Spinal cord (tissue), 10 donors: ENCODE results near the gene VCL. TPM values are rescaled to one million over a fixed set of nuclear protein-coding genes. Genes with fewer than 3 reads are reported as not detected.

Source experiments
- DNase-seq, 6 donors: peaks; one replicate each; pipeline versions ENCODE4 v3.0.0 to v3.0.0-alpha.2; 2013 to 2015; ENCODE audit warnings: low spot score in 6 of 6, low read depth in 4 of 6
- H3K27ac ChIP-seq: one replicate; pipeline ENCODE4 v1.5.1; 2013; ENCODE audit warnings: low read depth, low read length, control low read depth
- H3K27me3 ChIP-seq: one replicate; pipeline ENCODE4 v1.6.1; 2013; ENCODE audit warnings: low read length; ENCODE audit not compliant: control insufficient read depth, insufficient read depth
- H3K36me3 ChIP-seq: one replicate; pipeline ENCODE4 v1.6.1; 2013; ENCODE audit warnings: low read length; ENCODE audit not compliant: control insufficient read depth, insufficient read depth
- H3K4me1 ChIP-seq: one replicate; pipeline ENCODE4 v1.6.1; 2013; ENCODE audit warnings: low read length; ENCODE audit not compliant: control insufficient read depth, insufficient read depth
- H3K4me3 ChIP-seq: one replicate; pipeline ENCODE4 v1.5.1; 2013; ENCODE audit warnings: low read depth, low read length, control low read depth
- H3K9me3 ChIP-seq: one replicate; pipeline ENCODE4 v1.6.1; 2013; ENCODE audit warnings: low read length; ENCODE audit not compliant: control insufficient read depth, insufficient read depth
- WGBS: methylation state at CpG from one replicate; pipeline ENCODE4 v1.1.5; 2013; ENCODE audit warnings: missing lambda C conversion rate; ENCODE audit not compliant: insufficient coverage; 5-methylcytosine and 5-hydroxymethylcytosine counted together
- polyA plus RNA-seq, 2 donors: library from polyadenylated mRNA; unstranded; fragments of 120-200 nt; gene quantifications; one replicate each; pipeline ENCODE4 v1.2.1, GENCODE V29; 2013; ENCODE audit not compliant: insufficient read length in 2 of 2
- total RNA-seq, 2 donors: library from RNA; depleted of rRNA in 1 of 2; stranded (reverse); fragments of 120-200 nt in 1 of 2; fragments of >200 nt in 1 of 2; gene quantifications; one replicate each; pipeline versions ENCODE4 v1.2.3 to v1.2.4, GENCODE V29; 2013 to 2014
- donor health status: healthy.

The VCL gene
- total and polyA plus RNA-seq, 4 donors, result 47.8 to 106 (median 63.5) TPM

DNA sequence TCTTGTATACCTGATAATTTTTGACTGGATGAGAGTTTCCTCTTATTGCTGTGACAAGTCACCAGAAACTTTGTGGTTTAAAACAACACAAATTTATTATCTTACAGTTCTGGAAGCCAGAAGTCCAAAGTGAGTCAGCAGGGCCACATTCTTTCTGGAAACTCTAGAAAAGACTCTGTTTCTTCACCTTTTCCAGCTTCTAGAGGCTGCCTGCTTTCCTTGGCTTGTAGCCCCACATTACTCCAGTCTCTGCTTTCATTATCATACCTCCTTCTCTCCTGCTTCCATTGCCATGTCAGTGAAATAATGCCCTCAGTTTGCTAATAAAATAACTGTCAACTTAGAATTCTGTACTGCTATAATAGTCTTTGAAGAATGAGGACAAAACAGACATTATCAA is 65.3 kb downstream of the VCL start:
- H3K27ac ChIP-seq, result no peak overlapping the region

DNA sequence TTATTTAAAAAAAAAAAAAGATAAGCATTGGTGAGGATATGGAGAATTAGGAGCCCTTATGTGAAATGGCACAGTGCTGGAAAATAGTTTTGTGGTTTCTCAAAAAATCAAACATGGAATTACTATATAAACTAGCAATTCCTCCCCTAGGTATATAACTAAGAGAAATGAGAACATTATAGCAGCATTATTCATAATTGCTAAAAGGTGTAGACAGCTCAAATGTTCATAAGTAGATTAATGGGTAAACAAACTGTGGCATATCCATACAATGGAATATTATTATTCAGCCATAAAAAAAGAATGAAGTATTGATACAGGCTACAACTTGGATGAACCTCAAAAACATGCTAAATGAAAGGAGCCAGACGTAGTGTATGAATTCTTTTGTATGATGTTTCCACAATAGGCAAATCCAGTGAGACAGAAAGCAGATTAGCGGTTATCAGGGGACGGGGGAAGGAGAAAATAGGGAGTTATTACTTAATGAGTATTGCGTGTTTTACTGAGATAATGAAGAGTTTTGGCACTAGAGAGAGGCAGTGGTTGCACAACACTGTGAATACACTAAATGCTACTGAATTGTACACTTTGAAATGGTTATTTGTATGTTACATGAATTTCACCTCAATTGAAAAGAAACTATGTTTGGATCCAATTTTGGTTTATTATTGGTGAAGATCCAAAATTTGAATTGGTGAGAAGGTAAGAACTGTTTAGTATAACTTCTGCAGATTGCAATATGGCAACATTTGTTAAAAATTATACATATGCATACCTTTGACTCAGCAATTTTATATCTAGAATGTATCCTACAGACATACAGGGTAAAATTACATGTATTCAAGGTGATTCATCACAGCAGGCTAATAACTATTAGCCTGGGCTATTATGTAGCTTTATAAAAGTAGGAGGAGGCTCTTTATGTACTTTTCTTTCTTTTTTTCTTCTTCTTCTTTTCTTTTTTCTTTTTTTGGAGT is 69.7 kb downstream of the VCL start:
- Histone ChIP-seq H3K27me3 (no peaks in the 10 kb centered on the region), H3K36me3 (peaks cover 2% of the 10 kb centered on the region), H3K4me3 (no peak overlapping the region), H3K4me1 (no peaks in the 10 kb centered on the region), H3K9me3 (no peaks in the 10 kb centered on the region), H3K27ac (no peak overlapping the region)
- peak in 1 of 6 donors; percentile 79 for DNase-seq
- WGBS, result 78% methylated on average over 4 of the region's 4 CpGs

More for the DNA sequence above, 65.3 kb downstream of the VCL start:
- no peaks in the 10 kb centered on the region for H3K27me3 ChIP-seq
- H3K4me1 ChIP-seq, result no peaks in the 10 kb centered on the region
- H3K9me3 ChIP-seq, result no peaks in the 10 kb centered on the region
- no peak overlapping the region for H3K4me3 ChIP-seq
- peaks cover 2% of the 10 kb centered on the region for H3K36me3 ChIP-seq
- DNase-seq, result no peak

DNA sequence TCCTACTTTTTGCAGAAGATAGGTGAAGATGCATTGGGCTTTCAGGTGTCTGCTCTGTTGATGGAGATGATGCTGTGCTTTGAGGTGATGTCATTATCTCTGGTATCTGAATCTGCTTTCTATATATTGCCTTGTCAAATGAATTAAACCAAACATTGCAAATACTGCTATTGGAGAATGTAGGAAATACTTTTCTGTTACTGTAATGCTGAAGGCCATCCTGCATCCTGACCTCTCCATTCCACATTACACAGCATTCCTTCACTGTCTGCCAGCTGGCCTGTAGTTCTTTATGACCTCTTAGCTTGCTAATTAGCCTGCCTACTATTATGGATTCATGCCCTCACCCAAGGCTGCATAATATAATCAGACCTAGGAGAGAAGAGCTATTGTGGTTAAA is 73.2 kb downstream of the VCL start:
- H3K27ac ChIP-seq, result no peak overlapping the region
- H3K27me3 ChIP-seq, result no peaks in the 10 kb centered on the region
- H3K36me3 ChIP-seq, result peaks cover 5% of the 10 kb centered on the region
- peak in 1 of 6 donors; percentile 61 for DNase-seq
- H3K4me3 ChIP-seq, result no peak overlapping the region
- H3K9me3 ChIP-seq, result no peaks in the 10 kb centered on the region
- H3K4me1 ChIP-seq, result no peaks in the 10 kb centered on the region

DNA sequence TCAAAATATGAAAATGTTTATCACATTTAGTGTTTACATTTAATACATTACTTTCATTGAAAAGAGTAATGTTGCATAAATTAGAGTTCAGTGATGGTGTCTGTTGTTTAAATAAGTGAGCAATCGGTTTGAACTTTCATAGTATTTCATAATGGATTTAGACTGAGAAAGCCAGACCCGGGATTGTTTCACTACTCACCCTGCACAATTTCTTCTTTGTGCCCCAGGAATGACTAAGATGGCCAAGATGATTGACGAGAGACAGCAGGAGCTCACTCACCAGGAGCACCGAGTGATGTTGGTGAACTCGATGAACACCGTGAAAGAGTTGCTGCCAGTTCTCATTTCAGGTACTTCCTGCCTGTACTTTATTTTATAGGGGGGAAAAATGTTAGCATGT is 74.6 kb downstream of the VCL start:
- H3K27ac ChIP-seq, result peak overlapping the region; percentile 10
- DNase-seq, result no peak
- peaks cover 5% of the 10 kb centered on the region for H3K36me3 ChIP-seq
- H3K9me3 ChIP-seq, result no peaks in the 10 kb centered on the region
- no peaks in the 10 kb centered on the region for H3K27me3 ChIP-seq
- no peaks in the 10 kb centered on the region for H3K4me1 ChIP-seq
- no peak overlapping the region for H3K4me3 ChIP-seq
- 82% methylated on average over 2 of the region's 6 CpGs for WGBS

DNA sequence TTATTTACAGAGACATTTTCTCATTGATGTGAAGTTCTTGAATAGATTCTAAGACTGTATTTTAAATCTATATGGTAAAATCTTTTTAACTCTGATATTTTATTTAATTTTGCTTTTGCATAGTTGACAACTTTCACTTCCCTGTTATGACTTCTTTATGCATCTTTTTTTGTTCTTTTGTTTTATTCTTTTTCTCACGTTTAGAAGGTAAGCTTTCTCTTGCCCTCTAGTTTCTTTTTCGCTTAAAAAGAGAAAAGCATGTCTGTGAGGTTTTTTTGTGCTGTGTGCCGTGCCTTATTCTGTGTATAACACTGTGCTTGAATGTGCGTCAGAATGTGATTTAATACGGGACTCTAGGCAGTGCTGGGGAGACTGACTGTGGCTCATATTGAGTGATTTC is 78.0 kb downstream of the VCL start:
- Histone ChIP-seq H3K27me3 (no peaks in the 10 kb centered on the region), H3K4me1 (no peaks in the 10 kb centered on the region), H3K4me3 (no peak overlapping the region), H3K36me3 (peaks cover 5% of the 10 kb centered on the region), H3K27ac (no peak overlapping the region), H3K9me3 (no peaks in the 10 kb centered on the region)
- 70% methylated on average over 4 of the region's 5 CpGs for WGBS
- DNase-seq, result no peak

DNA sequence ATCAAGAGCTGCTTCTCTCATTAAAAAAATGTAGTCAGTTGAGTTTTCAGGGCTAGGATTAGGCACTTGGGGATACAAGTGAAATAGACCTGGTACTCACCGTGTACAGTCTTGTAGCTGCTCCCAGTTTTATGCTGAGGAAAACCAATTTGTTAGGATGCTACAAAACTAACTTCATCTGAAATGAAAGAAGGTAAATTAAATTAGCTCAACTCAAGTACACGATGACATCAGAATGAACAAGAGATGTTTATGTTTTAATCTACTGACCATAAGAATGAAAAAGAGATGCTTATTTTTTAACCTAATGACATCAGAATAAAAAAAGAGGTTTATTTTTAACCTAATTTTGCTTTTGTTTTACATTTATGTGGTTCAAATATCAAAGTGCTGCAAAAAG is 79.0 kb downstream of the VCL start:
- no CpG with 5 or more reads among the region's 2 CpGs for WGBS
- peaks cover 5% of the 10 kb centered on the region for H3K36me3 ChIP-seq
- no peak for DNase-seq
- H3K4me1 ChIP-seq, result no peaks in the 10 kb centered on the region
- no peaks in the 10 kb centered on the region for H3K27me3 ChIP-seq
- H3K27ac ChIP-seq, result no peak overlapping the region
- no peaks in the 10 kb centered on the region for H3K9me3 ChIP-seq
- H3K4me3 ChIP-seq, result no peak overlapping the region

DNA sequence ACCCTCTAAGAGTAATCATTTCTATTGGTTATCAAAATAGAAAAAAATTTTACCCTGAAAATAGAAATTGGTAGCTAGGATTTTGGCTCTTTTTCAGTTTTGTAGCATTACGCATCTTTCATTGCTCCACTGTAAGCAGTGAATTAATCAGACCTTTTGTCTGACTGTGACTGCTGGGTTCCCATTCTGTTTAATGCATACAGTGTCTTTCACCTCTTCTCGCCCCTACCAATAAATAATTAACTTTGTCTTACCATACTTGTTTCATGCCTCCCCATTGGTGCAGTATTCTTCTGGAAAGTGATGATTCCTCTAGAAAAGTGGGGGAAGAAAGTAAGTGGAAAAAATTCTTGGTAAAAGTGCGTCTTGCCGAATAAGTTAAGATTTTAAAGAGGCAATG is 79.5 kb downstream of the VCL start:
- no peak overlapping the region for H3K4me3 ChIP-seq
- no peaks in the 10 kb centered on the region for H3K27me3 ChIP-seq
- H3K4me1 ChIP-seq, result no peaks in the 10 kb centered on the region
- H3K36me3 ChIP-seq, result peaks cover 5% of the 10 kb centered on the region
- no peak for DNase-seq
- H3K9me3 ChIP-seq, result no peaks in the 10 kb centered on the region
- no peak overlapping the region for H3K27ac ChIP-seq
- 100% methylated on average over 1 of the region's 4 CpGs for WGBS

DNA sequence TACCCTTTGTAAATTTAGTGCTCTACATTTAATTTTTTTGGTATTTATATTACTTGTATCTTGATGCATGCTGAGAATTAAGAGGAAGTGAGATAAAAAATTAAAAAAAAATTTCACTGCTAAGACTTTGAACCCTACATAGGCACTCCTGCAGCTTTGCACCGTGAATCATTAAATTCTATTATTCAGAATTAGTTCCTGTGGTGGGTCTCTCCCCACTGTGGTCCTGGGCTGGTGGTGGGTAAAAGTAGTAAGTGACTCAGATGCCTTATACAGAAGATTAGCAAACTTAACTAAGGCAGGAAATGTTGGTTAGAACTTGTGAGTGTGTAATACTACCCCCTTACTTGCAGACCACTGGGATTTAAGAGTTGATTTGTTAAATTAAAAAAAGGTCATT is 80.1 kb downstream of the VCL start:
- H3K36me3 ChIP-seq, result peaks cover under 1% of the 10 kb centered on the region
- WGBS, result no CpG with 5 or more reads among the region's 1 CpG
- no peak overlapping the region for H3K4me3 ChIP-seq
- DNase-seq, result no peak
- no peak overlapping the region for H3K27ac ChIP-seq
- H3K27me3 ChIP-seq, result no peaks in the 10 kb centered on the region
- no peaks in the 10 kb centered on the region for H3K4me1 ChIP-seq
- H3K9me3 ChIP-seq, result no peaks in the 10 kb centered on the region

DNA sequence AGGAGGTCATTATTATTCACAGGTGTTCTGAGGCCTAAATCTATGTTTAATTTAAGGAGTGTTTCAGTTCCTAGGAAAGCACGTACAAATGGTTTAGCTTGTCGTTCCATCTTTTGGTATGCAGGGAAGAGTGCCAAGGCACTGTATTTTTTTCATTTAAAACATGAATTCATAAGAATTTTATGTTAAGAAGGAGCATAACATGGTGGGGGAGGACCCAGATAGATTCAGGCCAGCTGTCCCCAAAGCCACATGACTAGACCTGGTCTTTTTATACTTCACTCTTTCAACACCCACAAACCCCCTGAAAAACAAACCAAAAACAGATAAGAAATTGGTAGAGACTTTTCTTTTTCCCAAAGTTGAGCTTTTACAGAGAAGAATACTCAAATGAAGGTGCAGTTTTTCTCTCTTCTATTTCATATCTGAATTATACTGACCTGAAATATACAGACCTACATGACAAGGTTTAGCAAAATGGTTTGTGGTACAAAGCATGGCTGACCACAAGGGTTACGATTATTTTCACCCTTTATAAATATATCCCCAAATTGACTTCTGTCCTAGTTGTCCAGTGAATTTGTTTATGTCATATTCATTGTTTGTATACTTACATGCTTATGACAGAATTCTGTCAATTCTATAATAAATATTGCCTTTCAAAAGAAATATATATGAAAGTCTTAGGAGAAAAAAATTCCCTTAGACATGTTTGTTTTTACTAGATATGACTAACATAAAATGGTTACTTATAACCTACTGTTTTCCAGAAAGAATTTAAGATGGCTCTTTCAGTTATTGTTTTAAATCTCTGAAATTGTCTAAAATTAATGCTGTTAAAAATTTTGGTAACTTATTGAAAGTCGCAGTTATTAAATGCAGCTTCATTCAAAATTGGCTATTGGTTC is 81.4 kb downstream of the VCL start:
- Histone ChIP-seq H3K4me1 (no peaks in the 10 kb centered on the region), H3K4me3 (no peak overlapping the region), H3K27ac (no peak overlapping the region), H3K27me3 (no peaks in the 10 kb centered on the region), H3K36me3 (peaks cover 2% of the 10 kb centered on the region), H3K9me3 (no peaks in the 10 kb centered on the region)
- no CpG with 5 or more reads among the region's 4 CpGs for WGBS
- DNase-seq, result no peak
